Eye (tissue), 1 donor: ENCODE measurements around the gene RIT2.
A peak's percentile ranks its signal among the peaks of the same experiment; 100 is the strongest.
"Not testable (repeated sequence)": the region's sequence is repeated elsewhere in the genome, so short reads cannot be mapped to it uniquely, and the experiment has no call there.

ENCODE experiments used
- DNase-seq: peaks from one replicate; pipeline ENCODE4 v3.0.0-alpha.2; 2015

Gene RIT2

DNA sequence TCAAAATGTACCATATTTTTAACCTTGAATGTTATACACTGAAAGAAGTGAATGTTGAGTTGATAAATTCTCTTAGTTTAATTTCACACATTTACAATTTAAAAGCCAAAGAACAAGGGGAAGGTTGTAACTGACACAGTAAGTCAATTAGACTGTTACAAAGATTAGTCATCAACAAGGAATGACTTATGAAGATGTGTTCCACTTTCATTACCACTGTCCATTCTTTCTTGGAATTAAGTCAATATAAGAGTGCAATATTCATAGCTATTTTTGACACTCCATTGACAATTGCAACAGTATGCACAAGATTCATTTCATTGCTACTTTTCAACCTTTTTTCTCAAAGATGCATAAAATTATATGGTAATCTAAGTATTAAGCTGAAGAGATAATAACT, 291.3 kb downstream of the RIT2 start:
- DNase-seq = no peak

DNA sequence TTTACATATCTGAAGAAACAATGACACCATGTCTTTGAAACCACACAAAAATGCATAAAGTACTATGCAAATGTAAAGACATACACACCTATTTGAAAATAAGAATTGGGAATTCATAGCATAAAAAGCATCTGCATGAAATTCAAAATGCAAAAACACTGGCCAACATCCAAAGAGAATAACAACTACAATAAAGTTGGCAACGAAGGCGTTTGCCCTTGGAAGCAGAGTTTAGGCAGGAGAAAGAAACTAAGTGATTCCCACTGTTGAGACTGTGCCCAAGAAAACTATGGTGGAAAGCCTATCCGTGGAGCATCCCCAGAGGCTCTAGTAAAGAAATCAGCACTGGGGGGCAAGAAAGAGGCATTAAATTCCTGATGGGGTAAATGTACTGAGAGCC, 292.8 kb downstream of the RIT2 start:
- no peak for DNase-seq

DNA sequence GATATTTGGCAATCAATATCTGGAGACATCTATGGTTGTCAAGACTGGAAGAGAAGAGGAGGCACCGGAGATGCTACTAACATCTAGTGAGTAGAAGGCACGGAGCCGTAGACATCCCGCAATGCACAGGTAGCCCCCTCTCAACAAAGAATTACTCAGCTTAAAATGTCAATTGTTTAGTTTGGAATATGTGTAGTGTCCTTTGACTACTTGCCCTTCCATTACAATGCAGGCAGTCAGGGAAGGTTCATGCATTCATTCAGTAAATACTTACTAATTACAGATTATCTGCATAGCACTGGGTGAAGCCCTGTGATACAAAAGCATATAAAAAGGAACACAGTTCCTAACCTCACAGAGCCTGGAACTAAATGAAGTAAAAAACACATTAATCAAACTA, 294.0 kb downstream of the RIT2 start:
- no peak for DNase-seq

DNA sequence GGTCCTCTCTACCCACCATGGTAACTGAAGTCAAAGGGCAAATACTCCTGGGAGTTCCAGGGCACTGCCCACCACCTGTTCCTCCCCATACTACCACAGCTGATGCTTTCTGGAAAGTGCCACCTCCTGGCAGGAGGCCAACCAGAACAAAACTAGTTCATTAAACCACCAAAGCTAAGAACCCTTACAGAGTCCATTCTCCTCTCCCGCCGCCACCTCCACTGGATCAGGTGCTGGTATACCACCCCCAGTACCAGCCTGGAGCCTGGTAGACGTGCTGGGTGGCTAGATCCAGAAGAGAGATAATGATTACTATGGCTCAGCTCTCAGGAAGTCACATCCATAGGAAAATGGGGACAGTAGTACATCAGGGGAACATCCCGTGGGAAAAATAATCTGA, 300.9 kb downstream of the RIT2 start:
- DNase-seq = no peak

DNA sequence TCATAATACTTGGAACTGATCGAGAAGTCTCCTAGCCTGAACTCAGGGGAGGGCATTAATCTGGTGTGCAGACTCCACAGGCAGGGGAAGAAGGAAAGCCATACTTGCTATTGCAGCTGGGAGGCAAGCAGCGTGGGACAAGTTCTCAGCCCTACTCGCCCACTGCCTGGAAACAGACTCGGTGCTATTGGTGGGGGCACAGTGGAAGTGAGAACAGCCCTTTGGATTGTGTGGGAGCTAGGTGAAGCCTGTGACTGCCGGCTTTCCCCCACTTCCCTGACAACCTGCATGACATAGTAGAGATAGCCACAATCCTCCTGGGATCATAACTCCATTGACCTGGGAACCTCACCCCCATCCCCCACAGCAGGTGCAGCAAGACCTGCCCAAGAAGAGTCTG, 301.3 kb downstream of the RIT2 start:
- DNase-seq = no peak

DNA sequence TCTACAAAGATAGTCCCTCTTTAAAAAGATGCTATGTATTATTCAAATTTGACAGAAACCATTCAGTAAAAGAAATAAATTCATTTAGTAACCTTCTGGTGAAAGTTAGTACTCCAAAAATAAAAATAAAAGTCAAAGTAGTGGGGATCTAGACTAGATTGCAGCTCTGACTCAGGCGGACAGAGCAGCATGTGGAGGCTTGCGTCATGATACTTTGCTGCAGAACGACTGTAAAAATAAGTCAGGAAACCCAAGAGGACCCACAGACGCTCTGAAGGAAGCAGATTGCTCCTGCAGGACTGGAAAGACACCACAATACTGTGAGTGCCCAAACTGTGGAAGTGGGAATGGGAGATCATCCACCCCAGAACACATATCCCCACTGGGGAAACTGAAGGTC, 301.9 kb downstream of the RIT2 start:
- no peak for DNase-seq

DNA sequence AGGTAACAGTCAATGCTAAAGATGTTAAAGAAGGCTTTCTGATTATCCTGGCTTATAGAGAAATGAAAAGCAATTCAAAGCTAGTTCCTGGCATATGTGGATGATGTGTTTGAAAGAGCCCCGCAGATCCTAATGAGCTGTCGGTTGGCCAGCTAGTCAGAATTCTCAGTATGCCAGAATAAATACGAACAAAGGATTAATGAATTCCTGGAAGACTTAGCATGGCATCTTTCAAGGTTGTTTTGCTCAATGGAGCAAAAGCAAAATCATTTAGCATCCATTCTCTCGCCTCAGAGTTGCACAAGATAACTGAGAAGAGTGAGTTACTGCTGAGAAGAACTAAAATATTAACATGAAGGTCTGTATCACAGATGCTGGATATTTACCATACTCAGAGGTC, 307.6 kb downstream of the RIT2 start:
- DNase-seq = peak; percentile 93

DNA sequence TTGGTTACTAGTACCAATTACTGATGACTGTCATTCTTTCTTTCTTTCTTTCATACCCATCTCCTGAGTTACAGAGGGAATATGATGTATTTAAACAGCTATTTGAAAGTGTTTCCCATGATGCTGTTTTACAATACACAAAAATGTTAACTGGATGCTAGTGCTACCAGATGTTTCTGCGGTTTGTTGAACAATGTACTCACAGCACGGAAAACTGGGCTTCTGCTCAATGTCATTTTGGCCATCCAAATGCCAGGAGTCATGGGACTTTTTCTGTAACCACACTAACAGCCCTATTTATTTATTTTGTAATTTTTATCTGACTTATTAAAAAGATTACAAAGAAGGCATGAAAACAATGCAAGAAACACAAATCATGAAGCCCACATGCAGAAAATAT, 313.8 kb downstream of the RIT2 start:
- no peak for DNase-seq

DNA sequence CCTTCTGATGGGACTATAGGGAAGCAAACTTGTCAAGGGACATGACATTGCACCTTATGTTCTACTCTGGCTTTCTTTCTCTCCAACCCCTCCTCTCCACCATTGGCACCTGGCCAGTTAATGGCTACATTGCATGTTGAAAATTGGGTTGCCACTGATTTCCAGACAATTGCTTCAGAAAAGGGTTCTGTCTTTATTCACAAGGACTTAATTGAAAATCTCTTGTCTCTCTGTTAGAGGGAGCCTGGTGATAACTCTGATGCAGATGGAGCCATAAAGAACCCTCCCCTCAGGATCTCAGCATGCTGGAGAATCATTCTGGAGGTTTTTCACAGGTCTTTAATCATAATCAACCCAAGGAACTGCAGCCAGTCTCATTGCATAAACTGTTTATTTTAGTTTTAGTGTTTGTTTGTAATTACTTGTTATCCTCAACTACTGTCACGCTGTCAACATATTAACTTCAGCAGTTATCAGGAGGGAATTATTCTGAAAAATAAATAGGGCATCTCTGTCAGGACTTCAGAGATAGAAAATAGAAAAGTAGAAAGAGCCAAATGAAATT, 316.8 kb downstream of the RIT2 start:
- peak; percentile 64 for DNase-seq

DNA sequence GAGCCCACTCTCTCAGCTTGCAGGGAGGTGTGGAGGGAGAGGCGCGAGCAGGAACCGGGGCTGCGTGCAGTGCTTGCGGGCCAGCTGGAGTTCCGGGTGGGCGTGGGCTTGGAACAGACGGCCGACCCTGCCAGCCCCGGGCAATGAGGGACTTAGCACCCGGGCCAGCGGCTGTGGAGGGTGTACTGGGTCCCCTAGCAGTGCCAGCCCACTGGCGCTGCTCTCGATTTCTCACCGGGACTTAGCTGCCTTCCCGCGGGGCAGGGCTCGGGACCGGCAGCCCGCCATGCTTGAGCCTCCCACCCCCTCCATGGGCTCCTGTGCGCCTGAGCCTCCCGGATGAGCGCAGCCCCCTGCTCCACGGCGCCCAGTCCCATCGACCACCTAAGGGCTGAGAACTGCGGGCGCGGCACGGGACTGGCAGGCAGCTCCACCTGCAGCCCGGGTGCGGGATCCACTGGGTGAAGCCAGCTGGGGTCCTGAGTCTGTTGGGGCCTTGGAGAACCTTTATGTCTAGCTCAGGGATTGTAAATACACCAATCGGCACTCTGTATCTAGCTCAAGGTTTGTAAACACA, 320.2 kb downstream of the RIT2 start:
- DNase-seq = not testable (repeated sequence)

DNA sequence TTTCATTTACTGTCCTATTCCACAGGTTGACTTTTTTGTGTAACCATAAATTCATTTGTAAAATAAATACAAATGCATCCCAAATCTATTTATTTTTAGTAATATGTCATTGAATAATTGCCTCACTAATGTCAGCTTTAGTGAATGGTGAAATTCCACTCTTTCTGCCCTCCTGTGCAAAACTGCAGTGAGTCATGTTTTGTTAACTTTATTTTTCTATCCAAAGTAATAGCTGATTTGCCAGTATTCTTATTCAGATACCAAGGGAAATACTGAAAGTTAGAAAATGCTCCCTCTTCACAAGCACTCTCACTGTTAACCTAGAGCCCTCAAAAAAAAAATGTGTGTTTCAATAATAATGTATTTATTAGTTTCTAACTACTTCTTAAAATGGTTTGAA, 322.8 kb downstream of the RIT2 start:
- no peak for DNase-seq

DNA sequence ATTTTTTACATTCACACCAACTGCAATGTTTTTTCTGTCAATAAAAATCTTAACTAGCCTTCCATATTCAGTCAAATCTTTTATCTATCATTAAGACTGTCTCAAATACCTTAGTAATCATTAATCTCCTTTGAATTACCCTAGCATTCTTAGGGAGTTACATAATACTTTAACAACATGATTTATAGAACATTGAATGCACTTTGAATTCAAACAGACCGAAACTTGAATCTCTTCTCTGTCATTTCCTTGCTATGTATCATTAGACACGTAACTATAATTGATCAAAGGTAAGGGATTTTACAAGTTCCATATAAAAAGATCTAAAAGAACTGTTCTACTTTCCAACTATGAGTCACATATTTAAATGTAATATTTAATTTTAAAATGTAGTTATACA, 330.9 kb downstream of the RIT2 start:
- DNase-seq = no peak

DNA sequence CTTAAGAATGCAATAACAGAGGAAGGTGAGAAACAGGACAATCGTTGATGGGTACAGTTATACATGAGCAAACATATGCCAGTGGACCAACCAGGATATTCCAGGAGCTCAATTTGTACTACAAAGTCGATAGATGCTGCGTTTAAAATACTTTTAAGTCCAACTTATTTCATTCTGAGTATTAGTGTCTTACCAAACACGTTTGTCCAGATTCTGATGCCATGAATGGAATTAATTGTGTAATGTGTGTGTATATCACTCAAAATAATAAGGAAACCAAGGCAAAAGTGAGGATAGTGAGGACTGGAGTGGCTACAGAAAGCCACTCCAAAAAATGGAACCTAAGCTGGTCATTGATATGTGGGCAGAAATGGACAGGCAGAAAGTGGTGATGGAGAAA, 332.6 kb downstream of the RIT2 start:
- no peak for DNase-seq

DNA sequence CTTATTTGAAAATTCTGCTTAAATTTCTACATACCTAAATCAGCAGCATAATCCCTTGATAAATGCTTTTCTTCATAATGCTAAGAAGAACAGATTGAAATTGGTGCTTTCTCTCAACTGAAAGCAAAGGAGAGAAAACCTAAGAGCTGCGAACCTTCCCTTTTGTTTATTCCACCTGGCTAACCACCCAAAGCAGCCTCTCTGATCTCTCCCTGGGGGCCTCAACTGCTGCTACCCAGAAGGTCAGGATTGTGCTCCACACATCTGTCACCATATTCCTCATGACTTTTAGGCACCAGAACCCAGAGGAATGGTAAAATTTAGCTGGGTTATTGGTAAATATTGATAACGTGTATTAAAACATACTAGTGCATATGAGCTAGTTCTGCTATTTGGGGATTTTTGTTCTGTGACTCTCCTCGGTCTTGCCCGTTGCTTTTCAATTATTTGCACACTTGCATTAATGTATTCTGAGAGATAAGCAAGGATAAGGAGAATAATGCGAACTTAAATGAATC, 334.1 kb downstream of the RIT2 start:
- DNase-seq = peak; percentile 78

DNA sequence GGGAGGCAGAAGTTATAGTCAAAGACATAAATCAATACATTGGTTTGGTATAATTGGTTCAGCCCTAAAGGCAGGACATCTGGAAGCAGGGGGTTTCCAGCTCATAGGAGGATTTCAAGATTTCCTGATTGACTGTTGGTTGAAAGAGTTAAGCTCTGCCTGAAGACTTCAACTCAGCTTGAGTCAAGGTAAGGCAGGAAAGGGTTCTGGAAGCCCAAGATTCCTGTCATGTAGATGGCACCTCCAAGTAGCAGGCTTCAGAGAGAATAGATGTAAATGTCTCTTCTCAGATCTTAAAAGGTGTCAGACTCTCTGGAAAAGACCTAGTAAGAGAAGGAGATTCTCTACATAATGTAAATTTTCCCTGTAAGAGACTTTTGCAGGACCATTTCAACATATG, 335.3 kb downstream of the RIT2 start:
- peak; percentile 24 for DNase-seq

DNA sequence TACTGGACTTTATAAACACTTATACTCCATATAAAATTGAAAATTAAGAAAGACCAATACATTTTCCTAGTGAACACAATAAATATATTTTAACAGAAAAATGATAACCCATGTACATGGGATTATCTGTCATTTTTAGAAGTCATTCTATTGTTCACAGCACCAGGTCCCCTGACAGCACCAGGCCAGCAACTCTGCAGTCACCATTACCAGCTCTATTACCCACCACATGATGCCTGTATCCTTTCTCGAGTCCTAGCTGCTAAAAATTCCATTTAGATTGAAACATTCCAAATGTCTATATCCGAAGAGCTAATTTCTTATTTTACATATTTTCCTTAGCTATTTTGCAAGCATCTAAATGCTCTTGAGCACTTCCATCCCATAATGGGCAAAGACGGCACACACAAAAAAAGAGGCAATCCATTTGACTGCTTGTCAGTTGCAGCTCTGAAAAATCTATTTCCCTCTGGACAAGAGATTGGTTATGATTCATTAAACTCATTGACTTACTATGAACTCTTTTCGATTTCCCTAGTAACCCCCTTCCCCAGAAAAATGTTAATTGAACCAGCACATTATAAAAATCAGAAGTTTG, 336.9 kb downstream of the RIT2 start:
- peak; percentile 63 for DNase-seq

DNA sequence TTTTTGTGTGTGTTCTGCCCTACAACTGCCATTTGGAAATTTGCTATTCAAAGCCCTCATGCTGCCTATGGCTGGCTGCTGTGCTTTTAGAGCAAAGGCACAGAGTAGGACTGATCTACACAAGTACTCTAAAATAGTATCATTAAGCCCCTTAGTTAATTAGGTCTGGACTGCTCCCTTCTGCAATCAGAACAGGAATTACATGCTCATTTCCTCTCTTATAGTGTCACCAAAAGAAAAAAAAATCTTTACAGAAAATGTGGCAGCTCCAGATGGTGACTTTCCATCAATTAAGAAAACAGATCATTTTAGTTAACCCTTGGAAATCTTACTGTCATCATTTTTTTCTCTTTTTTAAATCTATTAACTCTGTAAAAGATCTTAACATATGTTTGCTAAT, 337.5 kb downstream of the RIT2 start:
- no peak for DNase-seq

DNA sequence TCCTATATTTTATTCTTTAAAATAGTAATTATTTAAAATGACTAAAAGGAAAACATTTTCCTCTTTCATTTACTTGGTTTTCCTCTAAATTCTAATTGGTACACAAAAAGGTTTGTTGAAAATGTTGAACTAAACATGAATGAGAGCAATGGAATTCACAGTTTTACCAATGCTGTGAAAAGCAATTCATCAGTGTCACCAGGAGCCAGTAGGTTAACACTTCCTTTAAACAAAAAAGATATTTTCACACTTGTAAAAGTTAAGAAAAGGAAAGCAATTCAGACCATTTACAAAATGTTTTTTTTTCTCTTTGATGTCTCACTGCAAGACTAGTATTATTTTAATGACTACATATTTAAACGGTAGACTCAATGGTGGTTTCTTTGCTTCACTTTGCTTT, 341.6 kb downstream of the RIT2 start:
- no peak for DNase-seq

DNA sequence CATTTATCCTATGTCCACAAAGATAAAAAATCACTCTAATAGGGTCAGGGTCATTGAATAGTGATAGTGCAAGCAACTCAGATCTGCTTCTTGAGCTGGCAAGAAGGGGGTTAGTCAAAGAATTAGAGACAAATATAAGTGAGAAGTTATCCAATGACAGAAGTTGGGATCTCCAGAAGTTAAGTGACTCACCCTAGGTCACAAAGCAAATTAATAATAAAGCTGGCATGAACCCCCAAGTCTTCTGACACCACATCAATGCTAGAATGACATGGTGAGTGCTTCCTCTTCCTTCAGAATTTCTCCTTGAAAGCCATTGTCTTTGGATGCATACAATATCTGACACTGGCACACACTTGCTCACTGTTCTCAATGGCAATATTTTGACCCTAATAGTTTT, 343.5 kb downstream of the RIT2 start:
- no peak for DNase-seq

DNA sequence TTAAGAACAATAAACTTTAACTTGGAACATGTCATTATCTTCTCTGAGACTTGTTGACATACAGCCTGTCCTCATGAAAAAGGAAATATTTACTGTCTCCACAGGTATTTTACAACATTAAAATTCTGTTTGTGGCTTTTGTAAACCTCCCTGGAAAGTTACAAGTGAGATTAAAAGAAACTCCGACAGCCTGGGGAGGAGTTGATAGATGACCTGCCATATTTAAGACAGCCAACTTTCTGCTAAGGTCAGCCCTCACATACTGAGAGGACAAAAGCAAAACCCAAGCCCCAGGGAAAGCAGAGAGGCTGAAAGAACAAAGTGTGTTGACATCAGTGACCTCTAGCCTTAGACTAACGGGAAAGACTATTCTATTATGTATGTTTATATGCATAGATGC, 350.2 kb downstream of the RIT2 start:
- DNase-seq = no peak

DNA sequence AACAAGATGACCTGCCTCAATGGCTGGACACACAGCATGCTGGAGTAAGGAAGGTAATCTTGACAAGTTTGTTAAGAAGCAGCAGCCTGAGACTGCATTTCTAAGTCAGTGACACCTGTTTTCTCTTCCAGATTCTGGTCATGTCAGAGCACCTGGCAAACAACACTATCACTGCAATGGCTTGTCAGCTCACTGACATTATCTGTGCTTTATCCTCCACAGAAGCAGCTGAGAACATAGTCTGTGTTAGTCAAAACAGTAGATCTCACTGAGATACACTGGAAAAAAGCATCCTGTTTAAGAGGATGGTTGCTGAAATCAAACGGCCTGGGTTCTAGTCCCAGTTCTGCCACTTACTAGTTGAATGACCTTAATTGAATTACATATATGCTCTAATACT, 355.2 kb downstream of the RIT2 start:
- no peak for DNase-seq

DNA sequence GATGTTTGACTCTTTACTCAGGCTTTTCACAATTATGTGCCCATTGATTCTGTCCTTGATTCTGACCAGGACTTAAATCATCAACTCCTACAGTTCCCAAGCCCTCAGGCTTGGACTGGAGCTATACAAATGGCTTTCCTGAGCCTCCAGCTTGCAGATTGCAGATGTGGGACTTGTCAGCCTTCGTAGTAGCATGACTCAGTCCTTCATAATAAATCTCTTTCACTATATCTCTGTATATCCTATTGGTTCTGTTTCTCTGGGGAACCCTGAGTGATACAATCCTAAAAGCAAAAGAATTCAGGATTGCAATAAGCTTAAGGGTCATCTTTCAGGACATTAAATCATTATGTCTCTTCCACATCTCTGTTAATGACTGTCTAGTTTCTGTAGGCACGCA, 356.6 kb downstream of the RIT2 start:
- no peak for DNase-seq

DNA sequence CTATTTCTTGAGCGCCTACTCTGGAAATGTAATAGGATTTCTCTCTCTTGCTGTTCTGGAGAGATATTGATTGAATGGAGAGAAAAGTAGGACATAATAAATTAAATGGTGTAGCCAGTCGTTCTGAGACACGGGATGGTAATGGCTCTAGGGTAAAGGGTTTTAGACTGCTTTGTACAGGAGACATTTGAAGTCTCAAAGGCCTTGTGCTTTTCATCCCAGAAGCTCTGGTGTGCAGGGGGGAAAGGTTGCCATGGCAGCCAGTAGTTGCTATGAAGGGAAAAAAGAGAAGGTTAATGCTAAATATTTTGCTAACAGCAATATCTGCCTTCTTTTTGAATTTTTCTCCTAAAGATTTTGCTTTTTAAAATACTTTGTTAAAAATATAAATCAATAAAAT, 359.3 kb downstream of the RIT2 start:
- DNase-seq = peak; percentile 36

DNA sequence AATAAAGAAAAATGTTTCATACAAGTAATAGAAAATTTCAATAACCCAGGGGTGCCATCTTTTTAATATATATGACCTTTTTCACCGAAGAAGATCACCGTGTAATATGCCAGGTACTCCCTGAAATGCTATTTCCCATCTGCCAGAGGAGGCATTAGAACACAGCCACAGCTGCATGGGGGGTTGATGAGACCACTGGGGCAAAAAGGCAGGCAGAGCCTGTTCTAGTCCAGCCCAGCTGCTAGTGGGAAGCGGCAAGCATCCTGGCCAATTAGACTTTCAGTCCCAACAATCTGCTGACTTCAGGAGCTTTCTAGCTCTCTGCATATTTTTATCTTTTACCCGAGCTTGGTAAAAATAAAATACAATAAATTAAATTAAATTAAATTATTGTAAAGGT, 362.6 kb downstream of the RIT2 start:
- peak; percentile 51 for DNase-seq

DNA sequence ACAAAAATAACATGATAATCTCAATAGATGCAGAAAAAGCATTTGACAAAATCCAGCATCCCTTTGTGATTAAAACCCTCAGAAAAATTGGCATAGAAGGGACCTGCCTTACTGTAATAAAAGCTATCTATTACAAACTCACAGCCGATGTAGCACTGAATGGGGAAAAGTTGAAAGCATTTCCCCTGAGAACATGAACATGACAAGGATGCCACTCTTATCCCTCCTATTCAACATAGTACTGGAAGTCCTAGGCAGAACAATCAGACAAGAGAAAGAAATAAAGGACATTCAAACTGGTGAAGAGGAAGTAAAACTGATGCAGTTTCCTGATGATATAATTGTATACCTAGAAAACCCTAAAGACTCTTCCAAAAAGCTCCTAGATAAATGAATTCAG, 368.7 kb downstream of the RIT2 start:
- DNase-seq = no peak
